Measurements from ENCODE around the gene RIPPLY3.

RIPPLY3 gene

GRCh38 chr21:36964827-36965719 lies 41.4 kb upstream of the RIPPLY3 start:
- peak overlapping the region; percentile 68 for H3K4me3 ChIP-seq (ENCODE audit: control insufficient read depth, low read depth, low read length)
- no peak for DNase-seq (ENCODE audit: low read depth)
- TF ChIP-seq CTCF (conservative IDR thresholded peaks at IDR 0.05; ENCODE audit: control insufficient read depth, insufficient read depth, low read depth, low read length): no peak

GRCh38 chr21:36965720-36966065 lies 40.8 kb upstream of the RIPPLY3 start:
- peak overlapping the region; percentile 68 for H3K4me3 ChIP-seq (ENCODE audit: control insufficient read depth, low read depth, low read length)
- no peak for TF ChIP-seq CTCF (conservative IDR thresholded peaks at IDR 0.05; ENCODE audit: control insufficient read depth, insufficient read depth, low read depth, low read length)
- DNase-seq (ENCODE audit: low read depth): no peak

- peak; percentile 27 for DNase-seq (ENCODE audit: low read depth)
- peak within 1 kb of the TSS; percentile 68 for H3K4me3 ChIP-seq (ENCODE audit: control insufficient read depth, low read depth, low read length)
- no peak for TF ChIP-seq CTCF (conservative IDR thresholded peaks at IDR 0.05; ENCODE audit: control insufficient read depth, insufficient read depth, low read depth, low read length)
Observed at GRCh38 chr21:36966066-36966820, 40.3 kb upstream of the RIPPLY3 start, which contains the start of gene HLCS. Gene HLCS, minus strand, starts transcription at chr21:36966669. Its CDS starts 31 bp downstream, at chr21:36966638.

GRCh38 chr21:36966821-36967768 lies 39.4 kb upstream of the RIPPLY3 start:
- H3K4me3 ChIP-seq (ENCODE audit: control insufficient read depth, low read depth, low read length): peak overlapping the region; percentile 57
- TF ChIP-seq CTCF (conservative IDR thresholded peaks at IDR 0.05; ENCODE audit: control insufficient read depth, insufficient read depth, low read depth, low read length): no peak
- peak; percentile 13 for DNase-seq (ENCODE audit: low read depth)

GRCh38 chr21:36968414-36968813 lies 38.1 kb upstream of the RIPPLY3 start:
- DNase-seq (ENCODE audit: low read depth): no peak
- TF ChIP-seq CTCF (conservative IDR thresholded peaks at IDR 0.05; ENCODE audit: control insufficient read depth, insufficient read depth, low read depth, low read length): no peak

GRCh38 chr21:36968976-36969375 lies 37.5 kb upstream of the RIPPLY3 start:
- H3K4me3 ChIP-seq (ENCODE audit: control insufficient read depth, low read depth, low read length): no peak overlapping the region
- no peak for DNase-seq (ENCODE audit: low read depth)
- no peak for TF ChIP-seq CTCF (conservative IDR thresholded peaks at IDR 0.05; ENCODE audit: control insufficient read depth, insufficient read depth, low read depth, low read length)

More at GRCh38 chr21:36968414-36968813, 38.1 kb upstream of the RIPPLY3 start:
- H3K4me3 ChIP-seq (ENCODE audit: control insufficient read depth, low read depth, low read length): no peak overlapping the region
